NCI-H2107 (cell line): ENCODE data around the gene RPL35.
A peak's percentile ranks its signal among the peaks of the same experiment; 100 is the strongest.

Experiments
- DNase-seq: peaks from one replicate; lab custom pipeline; 2025; lab: John Stamatoyannopoulos, UW

RPL35 gene

DNA sequence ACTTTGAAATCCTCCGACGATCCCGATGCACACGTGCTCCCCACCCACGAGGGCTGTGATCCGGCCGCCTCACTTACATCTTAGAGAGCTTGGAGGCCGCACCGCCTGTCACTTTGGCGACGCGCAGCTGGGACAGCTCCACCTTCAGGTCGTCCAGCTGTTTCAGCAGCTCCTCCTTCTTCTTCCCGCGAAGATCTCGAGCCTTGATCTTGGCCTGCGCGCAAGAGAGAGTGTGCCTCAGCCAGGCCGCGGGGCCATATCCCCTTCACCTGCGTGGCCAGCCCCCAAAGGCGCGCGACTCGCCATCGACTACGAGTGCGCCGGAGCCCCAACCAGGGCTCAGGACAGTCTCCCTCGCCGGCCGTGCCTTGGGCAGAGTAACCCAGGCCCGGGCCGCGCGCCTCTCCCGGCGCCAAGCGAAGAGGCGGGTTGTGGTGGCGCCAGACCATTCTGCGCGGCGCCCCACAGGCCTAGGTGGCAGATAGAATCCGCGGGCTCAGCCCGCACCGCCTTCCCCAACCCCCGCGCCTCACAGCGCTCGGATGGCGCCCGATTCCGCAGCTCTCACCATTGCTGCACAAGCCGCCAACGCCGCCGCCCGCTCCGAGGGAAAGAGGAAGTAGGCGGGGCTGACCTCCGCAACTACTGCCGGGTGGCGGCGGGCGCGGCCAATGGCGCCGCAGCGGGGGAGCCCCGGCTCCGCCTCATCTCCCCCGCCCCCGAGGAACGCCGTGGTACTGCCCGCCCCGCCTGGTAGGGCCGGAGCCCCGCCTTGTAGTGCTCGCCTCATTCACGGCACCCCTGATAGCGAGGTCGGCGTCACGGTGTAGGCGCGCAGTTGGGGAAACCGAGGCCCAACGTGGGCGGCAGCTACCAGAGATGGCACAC is at the start of gene RPL35, which contains the start of gene ARPC5L:
RPL35 (minus strand) TSS at position 616 of the 888 bp plus-strand sequence; CDS start at position 571, 45 bp downstream.
ARPC5L (plus strand) TSS at position 789 of the 888 bp plus-strand sequence. CDS start 7,161 bp downstream, outside the sequence.
- peak; percentile 83 for DNase-seq

DNA sequence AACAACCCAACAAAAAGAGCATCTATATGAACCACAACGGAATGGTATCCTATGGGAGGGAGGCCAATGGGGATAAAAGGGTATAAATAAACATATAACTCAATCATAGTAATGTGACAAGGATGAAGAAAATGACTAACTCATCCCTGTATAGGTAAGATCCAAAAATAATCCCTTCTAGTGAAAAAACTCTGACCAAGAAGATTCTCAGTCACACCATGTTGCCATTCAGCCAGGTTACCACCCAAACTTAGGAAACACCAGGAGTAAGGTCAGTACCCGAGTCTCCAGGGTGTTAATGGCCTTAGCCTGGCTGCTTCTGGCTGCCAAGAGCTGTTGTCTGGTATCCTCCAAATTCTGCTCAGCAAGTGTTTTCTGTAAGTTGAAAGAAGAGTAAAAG is 46.3 kb upstream of the RPL35 start:
- DNase-seq = no peak

DNA sequence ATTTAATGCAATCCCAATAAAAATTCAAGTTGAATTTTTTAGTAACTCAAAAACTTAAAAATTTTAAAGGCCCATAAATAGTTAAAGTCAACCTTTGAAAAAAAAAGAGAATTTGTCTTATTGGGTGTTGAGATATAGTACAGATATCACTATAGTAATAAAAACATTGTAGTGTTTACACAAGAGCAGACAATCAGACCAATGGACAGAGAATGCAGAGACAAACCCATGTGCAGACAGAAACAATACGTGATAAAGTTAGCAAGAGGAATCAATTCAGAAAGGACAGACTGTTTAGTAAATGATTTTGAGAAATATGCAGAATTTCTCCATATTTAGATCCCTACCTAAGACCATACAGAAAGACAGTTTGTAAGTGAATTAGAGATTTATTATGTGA is 45.2 kb upstream of the RPL35 start:
- DNase-seq = no peak

DNA sequence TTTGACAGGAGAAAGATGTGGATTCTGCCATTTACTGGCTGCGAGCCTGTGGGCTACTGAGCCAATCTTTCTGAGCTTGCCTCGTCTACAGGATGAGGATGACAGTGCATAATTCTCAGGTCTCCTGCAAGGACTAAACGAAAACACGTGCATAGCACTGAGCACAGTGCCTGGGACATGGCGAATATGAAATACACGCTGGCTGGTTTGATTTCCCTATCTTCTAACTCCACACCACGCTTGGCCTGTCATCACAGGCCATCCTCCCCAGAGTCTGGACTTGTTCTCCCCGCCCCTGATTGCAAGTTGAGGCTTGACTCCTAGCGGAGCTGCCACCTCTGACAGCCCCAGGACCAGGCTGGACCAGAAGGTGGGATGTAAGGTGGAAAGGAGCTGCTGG is 38.1 kb upstream of the RPL35 start:
- DNase-seq = no peak

DNA sequence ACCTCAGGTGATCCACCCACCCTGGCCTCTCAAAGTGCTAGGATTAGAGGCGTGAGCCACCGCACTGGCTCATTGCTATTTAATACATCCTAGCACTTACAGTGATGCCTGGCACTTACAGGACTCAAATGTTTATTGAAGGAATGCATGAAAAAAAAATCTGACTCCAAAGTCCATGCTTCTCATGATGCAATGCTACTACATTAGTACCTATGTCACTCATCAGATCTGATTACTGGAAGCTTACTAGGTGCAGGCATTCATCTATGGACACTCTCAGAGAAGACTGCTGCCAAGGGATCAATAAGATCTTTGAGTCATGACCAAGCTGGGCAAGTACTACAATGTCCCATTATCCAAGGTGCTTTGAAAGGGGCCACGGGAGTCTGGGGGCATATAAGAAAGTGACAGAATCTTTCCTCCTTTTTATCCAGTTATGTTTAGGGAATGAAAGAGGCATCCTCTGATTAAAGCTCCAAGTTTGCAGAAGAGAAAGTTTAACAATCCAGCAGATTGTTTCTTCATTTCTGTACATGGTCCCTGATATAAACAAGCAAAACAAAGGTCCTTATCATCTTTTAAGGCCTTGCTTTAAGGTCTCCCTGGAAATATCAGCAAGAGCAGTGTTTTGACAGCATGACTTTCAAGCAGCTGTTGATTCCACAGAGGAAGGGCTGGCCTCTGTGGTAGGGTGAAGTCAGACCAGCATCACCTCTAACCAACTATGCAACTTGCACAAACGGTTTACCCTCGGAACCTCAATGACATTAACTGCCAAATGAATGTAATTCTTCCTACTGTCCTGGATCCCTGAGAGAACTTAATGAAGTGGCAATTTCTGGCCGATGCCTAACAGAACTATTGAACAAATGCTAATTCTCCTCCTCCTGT is 36.1 kb upstream of the RPL35 start:
- no peak for DNase-seq

DNA sequence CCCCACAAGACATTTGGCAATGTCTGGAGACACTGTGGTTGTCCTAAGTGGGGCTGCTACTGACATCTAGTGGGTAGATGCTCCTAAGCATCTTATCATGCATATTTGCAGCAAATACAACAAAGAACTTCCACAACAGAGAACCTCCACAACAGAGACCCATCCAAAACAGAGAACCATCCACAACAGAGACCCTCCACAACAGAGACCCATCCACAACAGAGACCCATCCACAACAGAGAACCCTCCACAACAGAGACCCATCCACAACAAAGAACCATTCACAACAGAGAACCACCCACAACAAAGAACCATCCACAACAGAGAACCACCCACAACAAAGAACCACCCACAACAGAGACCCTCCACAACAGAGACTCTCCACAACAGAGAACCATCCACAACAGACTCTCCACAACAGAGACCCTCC is 33.0 kb upstream of the RPL35 start:
- no peak for DNase-seq

DNA sequence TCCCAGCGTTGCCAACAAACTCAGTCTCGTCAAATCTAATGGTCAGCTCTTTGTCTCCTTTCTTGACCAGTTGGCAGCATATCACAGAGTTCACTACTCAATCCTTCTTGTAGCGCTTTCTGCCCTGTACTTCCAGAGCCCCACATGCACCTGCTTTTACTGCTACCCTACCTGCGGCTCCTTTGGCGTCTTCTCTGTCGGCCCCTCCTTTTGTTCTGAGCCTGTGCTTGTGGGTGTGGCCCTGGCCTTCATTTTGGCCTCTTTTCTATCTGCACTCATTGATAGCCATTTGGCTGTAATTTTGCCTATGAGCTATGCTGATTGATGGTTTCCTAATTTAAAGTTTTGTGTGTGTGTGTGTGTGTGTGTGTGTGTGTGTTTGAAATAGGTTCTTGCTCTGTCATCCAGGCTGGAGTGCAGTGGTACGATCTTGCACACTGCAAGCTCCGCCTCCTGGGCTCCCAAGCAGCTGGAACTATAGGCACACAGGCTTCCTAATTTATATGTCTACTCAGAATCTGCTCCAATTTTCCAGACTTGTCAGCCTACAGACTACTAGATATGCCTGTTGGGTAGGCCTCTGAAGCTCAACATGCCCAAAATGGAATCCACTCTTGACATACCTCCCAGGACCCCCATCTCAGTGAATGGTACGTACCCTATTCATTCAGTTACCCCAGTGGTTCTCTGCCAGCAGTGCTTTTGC is 32.4 kb upstream of the RPL35 start:
- peak; percentile 35 for DNase-seq

DNA sequence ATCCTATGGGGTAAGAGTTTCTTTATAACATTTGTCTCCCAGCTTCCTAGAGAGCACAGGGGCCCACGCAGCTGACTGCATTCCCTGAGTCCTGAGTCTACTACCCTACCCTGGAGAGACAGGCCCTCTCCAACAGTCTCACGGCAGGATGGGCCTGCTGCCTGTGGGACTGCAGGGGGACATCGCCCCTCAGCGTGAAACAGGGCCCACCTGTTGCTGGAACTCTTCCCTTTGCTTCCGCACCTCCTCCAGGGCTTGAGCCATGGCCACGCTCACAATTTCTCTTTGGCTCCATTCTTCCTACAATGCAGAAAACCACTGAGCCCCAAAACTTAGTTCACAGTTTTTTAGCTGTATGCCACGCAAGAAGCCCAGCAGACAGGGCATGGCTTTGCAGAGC is 28.4 kb upstream of the RPL35 start:
- DNase-seq = no peak

DNA sequence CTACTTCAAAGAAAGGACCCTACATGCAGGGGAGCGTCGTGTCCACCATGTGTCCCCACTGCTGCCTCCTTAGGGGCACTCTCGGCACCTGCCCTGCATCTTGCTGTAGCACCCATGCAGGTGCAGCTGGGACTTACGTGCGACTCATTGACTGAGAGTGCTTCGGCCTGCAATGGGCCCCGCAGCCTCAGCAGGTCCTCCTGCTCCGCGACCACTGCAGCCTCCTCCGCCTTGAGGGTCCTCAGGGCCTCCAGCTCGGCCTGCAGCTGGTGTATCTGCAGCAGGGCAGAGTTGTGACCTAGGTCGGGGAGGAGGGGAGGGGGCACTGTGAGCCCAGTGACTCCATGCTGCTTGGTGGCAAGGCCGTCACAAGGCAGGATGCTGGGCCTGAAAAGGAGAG is 27.2 kb upstream of the RPL35 start:
- DNase-seq = no peak

DNA sequence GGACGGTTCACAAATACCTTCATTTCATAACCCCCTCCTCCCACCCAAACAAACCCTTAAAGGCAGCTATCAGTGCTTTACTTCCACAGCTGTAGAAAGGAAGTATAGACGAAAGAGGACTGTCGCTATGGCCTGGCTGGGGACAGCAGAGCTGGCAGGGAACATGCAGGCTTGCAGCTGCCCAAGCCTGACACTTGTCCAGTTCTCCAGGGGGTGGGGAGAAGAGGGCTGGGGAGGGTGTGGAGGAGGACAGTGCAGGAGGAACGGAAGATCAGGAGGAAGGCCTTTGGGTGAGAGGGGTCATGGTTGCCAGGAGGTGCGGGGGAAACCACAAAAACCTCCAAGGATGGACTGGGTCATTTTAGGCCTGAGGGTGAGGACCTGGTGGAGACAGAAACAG is 26.1 kb upstream of the RPL35 start:
- DNase-seq = no peak

DNA sequence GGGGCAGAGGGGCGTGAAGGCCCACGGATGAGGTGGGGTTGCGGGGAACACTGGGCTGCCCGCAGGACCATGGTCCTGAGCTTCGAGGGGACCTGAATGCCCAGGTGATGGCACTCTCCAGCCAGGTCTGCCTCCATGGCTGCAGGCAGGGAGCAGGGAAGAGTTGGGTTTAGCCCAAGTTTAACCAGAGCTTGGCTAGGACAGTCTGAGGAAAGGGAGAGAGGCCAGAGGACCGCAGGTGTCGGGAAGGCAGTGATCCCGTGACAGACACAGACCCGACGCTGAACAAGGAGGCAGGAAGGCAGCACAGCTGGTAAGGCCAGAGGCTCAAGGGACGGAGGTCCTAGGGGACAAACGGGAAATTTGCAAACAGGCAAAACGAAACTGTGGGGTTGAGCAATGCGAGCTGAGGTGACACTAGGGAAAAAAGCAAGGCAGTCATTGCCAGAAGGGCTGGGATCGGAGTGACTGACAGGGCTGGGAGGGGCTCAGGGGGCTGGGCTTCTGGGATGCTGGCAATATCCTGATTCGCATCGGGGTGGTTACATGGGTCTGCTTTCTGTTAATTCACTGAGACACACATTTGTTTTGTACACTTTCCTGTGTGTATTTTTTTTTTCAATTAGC is 25.2 kb upstream of the RPL35 start:
- DNase-seq = no peak

DNA sequence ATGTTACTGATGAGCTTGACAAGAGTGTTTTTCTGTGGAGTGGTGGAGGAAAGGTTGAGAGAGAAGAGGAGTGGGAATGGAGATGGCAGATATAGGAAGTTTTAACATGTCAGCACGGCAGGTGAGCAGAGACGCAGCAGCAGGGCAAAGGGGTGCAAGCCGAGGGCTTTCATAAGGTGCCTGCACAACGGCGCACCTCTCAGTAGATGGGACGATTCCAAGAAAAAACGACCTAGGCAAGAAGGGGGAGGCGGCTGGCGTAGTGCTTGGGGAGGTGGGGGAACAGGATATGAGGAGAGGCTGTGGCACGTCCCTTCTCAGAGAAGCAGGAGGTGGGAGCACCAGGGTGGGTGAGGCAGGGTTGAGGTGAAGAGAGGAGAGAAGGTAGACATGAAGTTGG is 24.7 kb upstream of the RPL35 start:
- no peak for DNase-seq

DNA sequence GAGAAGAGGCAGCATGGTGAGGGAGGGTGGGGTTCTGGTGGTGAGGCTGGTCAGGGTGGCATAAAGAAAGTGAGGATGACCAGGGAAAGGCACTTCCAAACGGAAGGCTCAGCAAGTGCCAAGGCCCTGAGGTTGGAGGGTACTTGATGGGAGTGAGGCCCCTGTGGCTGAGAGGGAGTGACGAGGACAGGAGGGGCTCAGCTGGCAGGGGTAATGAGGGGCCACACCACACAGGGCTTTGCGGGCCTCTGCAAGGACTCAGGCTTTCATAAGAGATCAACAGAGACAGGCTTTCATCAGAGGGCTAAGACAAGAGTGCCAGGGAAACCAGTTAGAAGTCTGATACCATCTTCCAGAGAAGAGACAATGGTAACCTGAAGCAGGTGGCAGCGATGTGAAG is 23.8 kb upstream of the RPL35 start:
- DNase-seq = no peak

DNA sequence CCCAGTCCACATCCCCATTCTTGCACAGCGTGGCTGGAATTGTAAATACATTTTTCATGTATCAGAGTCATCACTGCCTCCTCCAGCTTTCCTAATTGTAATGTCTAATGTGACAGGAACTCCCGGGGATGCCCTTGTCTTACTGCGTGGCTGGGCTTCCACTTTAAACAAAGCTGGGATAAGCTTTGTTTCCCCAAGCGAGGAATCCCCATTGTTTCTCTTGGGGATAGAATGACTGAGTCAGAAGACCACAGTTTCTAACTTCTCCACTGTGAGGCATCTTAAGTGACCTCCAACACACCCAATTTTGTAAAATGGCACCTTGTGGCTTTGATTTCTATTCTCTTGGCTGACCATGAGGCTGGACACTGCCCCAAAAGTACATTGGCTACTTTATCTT is 22.6 kb upstream of the RPL35 start:
- no peak for DNase-seq

DNA sequence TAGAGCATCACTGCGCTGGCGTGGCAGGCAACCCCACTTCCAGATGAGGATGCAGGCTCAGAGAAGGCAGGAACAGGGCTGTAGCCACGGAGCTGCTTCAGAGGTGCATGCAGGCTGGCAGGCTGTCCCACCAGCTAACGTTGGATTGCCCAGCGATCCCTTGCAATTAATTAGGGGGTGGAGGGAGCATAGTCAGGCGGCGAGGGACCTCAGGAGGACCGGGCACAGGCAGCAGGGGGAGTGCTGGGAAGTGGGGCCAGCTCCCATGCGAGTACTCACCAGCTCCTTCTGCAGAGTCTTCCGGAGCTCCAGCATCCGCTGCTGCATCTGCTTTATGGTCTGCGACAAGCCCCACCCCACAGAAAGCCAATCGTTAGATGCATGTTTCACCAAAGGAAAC is 20.5 kb upstream of the RPL35 start:
- no peak for DNase-seq

DNA sequence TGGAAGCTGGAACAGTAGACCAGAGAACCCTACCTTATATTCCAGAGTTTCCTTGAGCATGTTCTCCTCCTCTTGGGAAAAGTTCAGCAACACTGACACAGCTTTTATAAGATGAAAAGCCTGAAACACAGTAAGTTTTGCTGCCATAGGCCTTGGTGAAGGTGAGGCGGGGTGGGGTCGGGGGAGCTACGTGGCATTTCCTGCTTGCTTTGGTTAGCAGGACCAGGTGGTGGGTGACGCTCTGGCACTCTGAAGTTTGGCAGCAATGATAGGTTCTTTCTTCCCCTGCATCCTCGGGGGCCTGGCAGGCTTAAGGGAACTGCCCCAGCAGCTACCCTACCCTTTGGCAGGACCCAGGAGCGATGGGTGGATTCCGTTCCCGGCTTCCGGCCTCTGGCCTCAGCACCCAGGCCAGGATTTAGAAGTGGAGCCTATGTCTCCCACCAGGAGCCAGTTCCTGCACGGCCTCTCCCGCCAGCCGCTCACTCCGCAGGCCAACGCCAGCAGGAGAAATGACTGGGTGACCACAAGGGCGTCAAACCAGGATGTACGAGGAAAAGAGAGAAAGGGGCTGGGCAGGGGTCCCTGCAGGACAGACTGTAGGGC is 19.5 kb upstream of the RPL35 start:
- DNase-seq = no peak

DNA sequence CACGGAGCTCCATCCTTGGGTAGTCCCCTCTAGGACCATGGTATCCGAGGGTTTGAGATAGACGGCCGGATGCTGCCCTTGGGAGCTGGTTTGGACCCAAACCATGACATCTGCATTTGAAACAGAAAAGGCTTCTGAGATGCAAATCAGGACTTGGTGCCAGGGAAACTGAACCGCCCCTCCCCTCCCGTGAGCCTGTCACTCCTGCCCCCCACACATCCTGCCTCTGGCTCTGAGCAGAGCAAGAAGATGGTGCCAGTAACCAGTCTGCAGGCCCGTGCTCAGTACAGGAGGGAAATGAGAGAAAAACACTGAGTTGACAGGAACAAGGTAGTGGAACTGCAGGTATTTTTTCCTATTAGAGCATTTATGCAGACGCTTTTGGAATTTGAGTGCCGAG is 18.7 kb upstream of the RPL35 start:
- DNase-seq = no peak

DNA sequence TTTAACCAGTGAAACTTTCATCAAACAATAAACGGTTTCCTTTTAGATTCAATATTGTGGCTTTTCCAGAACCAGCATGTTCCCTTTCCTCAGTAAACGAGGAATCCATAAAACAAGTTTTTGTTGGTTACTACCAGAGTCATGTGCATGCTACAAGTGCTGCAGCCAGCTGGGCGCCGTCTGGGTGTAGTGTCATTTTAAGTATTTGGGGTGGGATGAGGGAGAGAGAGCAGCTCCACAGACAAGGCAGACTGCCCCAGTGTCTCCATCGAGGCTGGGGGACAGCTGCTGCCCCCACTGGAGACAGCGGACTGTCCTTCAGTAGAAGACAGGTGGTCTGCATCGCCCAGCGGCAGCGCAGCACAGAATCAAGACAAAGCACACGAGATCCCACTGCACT is 17.5 kb upstream of the RPL35 start:
- DNase-seq = no peak

DNA sequence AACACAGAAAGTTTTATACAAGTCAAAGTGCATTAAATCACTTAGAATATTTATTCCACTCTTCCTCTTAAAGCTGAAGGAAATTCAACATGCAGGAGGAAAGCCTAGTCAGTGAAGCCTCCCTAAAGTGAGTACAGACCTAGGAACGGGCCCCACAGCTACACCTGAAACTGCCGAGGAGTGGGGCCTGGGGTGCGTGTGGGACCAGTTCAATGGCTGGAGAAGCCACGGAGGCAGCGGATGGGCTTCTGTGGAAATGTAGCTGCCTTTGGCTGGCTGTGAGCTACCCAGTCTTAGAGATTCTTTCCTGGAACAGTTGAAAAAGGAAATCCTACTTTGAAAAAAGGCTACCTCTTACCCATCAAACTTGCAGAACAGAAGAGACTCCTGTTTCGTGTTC is 16.8 kb upstream of the RPL35 start:
- DNase-seq = no peak

DNA sequence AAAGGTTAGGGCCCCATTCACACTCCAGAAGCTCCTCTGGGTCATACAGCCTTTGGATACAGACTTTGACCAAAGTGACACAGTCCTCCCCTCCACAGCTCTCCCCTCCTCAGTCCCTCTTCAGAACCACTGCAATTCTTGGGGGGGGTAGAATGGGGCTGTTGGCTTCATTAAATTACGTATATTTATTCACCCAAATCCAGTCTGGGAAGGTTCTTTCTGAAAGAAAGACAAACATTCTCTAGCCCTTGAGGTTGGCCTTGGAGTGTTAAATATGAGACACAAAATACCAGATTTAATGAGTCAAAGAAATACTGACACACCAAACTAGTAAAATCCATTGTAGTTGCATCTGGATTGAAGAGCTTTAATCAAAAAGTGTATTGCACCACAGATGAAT is 16.3 kb upstream of the RPL35 start:
- no peak for DNase-seq

DNA sequence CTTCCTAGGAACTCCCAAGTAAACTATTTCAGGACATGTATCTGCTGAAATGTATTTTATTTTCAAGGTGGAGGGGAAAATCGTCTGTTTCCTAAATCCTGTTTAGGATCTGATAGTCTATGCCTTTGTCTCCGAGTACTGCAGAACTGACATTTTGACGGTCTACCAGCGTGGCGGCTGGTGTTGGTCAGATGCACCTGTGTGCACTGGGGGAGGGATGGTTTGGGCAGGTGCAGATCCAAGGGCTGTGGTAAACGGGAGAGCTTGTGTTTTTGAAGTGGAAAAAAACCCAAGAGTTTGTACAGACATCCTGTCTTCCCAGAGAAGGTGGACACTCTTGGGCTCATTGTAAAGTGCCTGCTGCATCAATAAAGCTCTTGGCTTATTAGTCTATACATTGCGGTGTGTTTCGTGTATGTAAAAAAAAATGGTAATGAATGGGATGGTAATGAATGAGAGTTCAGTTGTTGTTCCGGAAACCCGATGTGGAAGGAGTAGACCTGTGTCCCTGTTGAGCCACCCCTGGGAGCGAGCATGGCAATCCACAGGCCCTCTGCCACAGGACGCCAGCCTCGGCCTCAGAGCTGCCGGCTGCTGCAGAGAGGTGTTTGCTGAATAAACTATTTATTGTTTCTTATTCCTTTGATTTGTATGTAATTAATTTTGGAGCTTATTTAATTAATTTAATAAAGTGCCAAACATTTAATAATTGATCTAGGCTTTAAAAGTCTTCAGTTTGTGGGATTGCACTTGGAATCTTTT is 15.4 kb upstream of the RPL35 start:
- no peak for DNase-seq
